HepG2 (cell line): ENCODE results near the gene TFEB. TPM values are rescaled to one million over a fixed set of nuclear protein-coding genes. Genes with fewer than 3 reads are reported as not detected.

Experiments used
- AFF4 ChIP-seq: sonication (generic); formaldehyde crosslinking; IDR thresholded peaks from 2 replicates; pipeline ENCODE4 v1.4.0; 2020; ENCODE audit warnings: missing genetic modification reagents
- AKAP8 ChIP-seq: sonication (generic); formaldehyde crosslinking; IDR thresholded peaks from 2 replicates; pipeline ENCODE4 v1.5.1; 2020; ENCODE audit warnings: mild to moderate bottlenecking, missing genetic modification reagents
- ARID2 ChIP-seq: sonication (generic); formaldehyde crosslinking; IDR thresholded peaks from 2 replicates; pipeline ENCODE4 v1.8.1; 2022; ENCODE audit warnings: mild to moderate bottlenecking, missing genetic modification reagents, borderline replicate concordance
- CC2D1A ChIP-seq: sonication (generic); formaldehyde crosslinking; IDR thresholded peaks from 2 replicates; pipeline ENCODE4 v1.8.1; 2023; ENCODE audit warnings: mild to moderate bottlenecking, missing genetic modification reagents
- CREM ChIP-seq, 2 experiments: sonication (generic) in 1 of 2; formaldehyde crosslinking in 1 of 2; IDR thresholded peaks; 2 replicates each; pipeline versions ENCODE4 v1.4.0 to v1.6.1; 2016 to 2020; ENCODE audit warnings: antibody characterized with exemption in 1 of 2, mild to moderate bottlenecking in 1 of 2, missing genetic modification reagents in 1 of 2
- EHMT2 ChIP-seq: fragments of 200-600 bp; sonication (generic); IDR thresholded peaks from 2 replicates; pipeline ENCODE4 v1.7.0; 2017; ENCODE audit warnings: antibody characterized with exemption, low read depth, low read length, borderline replicate concordance
- HMGA1 ChIP-seq: sonication (generic); formaldehyde crosslinking; conservative IDR thresholded peaks from 2 replicates; pipeline ENCODE4 v1.4.0; 2020; ENCODE audit warnings: missing genetic modification reagents
- MLLT10 ChIP-seq: sonication (generic); formaldehyde crosslinking; IDR thresholded peaks from 2 replicates; pipeline ENCODE4 v1.4.0; 2020; ENCODE audit warnings: missing genetic modification reagents
- NRL ChIP-seq: sonication (generic); formaldehyde crosslinking; IDR thresholded peaks from 2 replicates; pipeline ENCODE4 v1.5.0; 2020; ENCODE audit warnings: missing genetic modification reagents, mild to moderate bottlenecking, moderate library complexity, borderline replicate concordance
- RFX3 ChIP-seq: IDR thresholded peaks from 2 replicates; pipeline ENCODE4 v1.6.1; 2016; ENCODE audit warnings: missing biosample characterization, missing genetic modification reagents
- SALL1 ChIP-seq: sonication (generic); formaldehyde crosslinking; IDR thresholded peaks from 2 replicates; pipeline ENCODE4 v1.8.0; 2022; ENCODE audit warnings: mild to moderate bottlenecking, missing genetic modification reagents
- SRSF9 ChIP-seq: fragments of 200-400 bp; formaldehyde crosslinking; IDR thresholded peaks from 2 replicates; pipeline ENCODE4 v1.6.1; 2018; ENCODE audit warnings: borderline replicate concordance, mild to moderate bottlenecking, low read depth, low read length; ENCODE audit not compliant: insufficient read depth, poor library complexity, severe bottlenecking
- TRIM24 ChIP-seq: sonication (generic); formaldehyde crosslinking; IDR thresholded peaks from 2 replicates; pipeline ENCODE4 v1.8.0; 2022; ENCODE audit warnings: mild to moderate bottlenecking, missing genetic modification reagents
- TSC22D2 ChIP-seq: sonication (generic); formaldehyde crosslinking; IDR thresholded peaks from 2 replicates; pipeline ENCODE4 v1.5.1; 2020; ENCODE audit warnings: missing genetic modification reagents, mild to moderate bottlenecking, borderline replicate concordance
- ZFP37 ChIP-seq: sonication (generic); formaldehyde crosslinking; IDR thresholded peaks from 2 replicates; pipeline ENCODE4 v1.4.0; 2020; ENCODE audit warnings: missing genetic modification reagents, borderline replicate concordance
- ZKSCAN8 ChIP-seq: IDR thresholded peaks from 2 replicates; pipeline ENCODE4 v1.6.1; 2016; ENCODE audit warnings: borderline replicate concordance, missing genetic modification reagents, missing compliant biosample characterization
- ZNF367 ChIP-seq: sonication (generic); formaldehyde crosslinking; IDR thresholded peaks from 2 replicates; pipeline ENCODE4 v1.4.0; 2020; ENCODE audit warnings: missing genetic modification reagents, borderline replicate concordance
- ZNF780A ChIP-seq: sonication (generic); formaldehyde crosslinking; IDR thresholded peaks from 2 replicates; pipeline ENCODE4 v1.8.0; 2022; ENCODE audit warnings: mild to moderate bottlenecking, missing genetic modification reagents, moderate library complexity
- polyA plus RNA-seq, 8 experiments: library from polyadenylated mRNA; depleted of rRNA in 3 of 8; stranded (reverse) in 7 of 8; unstranded in 1 of 8; fragments of >200 nt; fragmentation: Illumina TruSeq in 4 of 8; extraction: Trizol in 4 of 8; gene quantifications; 2 replicates each; pipeline versions ENCODE4 v1.2.1 to v1.2.3, GENCODE V29; 2011 to 2016; ENCODE audit warnings: low read depth in 4 of 8, missing spikeins in 1 of 8, mixed read lengths in 1 of 8; ENCODE audit not compliant: insufficient read depth in 1 of 8
- total RNA-seq, 5 experiments: library from RNA; depleted of rRNA; stranded (reverse); fragments of >200 nt; fragmentation: Illumina TruSeq; extraction: Trizol; gene quantifications; 2 replicates each; pipeline ENCODE4 v1.2.3, GENCODE V29; 2016; ENCODE audit warnings: low read depth in 1 of 5
- TF ChIP-seq, protein P1 (sequence below): sonication (generic); formaldehyde crosslinking; IDR thresholded peaks from 2 replicates; pipeline ENCODE4 v1.5.0; 2020; ENCODE audit warnings: mild to moderate bottlenecking, missing genetic modification reagents
- TF ChIP-seq, protein P2 (sequence below): sonication (generic); formaldehyde crosslinking; conservative IDR thresholded peaks from 2 replicates; pipeline ENCODE4 v1.5.0; 2020; ENCODE audit warnings: missing genetic modification reagents

TFEB gene
- total and polyA plus RNA-seq, 2 of the 13 experiments (the other 11 are each of a cell fraction or from before 2014, with no cell fraction given), result 13.3 to 18.7 TPM

- peak; percentile 82 for TF ChIP-seq AFF4
- no peak for TF ChIP-seq RFX3 (CRISPR knock-in tag)
- TF ChIP-seq CC2D1A (CRISPR knock-in tag), result peak; percentile 84; the same call in 1 of the 2 replicates
- TF ChIP-seq ZNF367, result no peak
- peak; percentile 53; the same call in 1 of the 2 replicates for TF ChIP-seq TRIM24 (CRISPR knock-in tag)
- TF ChIP-seq, protein P1, sequence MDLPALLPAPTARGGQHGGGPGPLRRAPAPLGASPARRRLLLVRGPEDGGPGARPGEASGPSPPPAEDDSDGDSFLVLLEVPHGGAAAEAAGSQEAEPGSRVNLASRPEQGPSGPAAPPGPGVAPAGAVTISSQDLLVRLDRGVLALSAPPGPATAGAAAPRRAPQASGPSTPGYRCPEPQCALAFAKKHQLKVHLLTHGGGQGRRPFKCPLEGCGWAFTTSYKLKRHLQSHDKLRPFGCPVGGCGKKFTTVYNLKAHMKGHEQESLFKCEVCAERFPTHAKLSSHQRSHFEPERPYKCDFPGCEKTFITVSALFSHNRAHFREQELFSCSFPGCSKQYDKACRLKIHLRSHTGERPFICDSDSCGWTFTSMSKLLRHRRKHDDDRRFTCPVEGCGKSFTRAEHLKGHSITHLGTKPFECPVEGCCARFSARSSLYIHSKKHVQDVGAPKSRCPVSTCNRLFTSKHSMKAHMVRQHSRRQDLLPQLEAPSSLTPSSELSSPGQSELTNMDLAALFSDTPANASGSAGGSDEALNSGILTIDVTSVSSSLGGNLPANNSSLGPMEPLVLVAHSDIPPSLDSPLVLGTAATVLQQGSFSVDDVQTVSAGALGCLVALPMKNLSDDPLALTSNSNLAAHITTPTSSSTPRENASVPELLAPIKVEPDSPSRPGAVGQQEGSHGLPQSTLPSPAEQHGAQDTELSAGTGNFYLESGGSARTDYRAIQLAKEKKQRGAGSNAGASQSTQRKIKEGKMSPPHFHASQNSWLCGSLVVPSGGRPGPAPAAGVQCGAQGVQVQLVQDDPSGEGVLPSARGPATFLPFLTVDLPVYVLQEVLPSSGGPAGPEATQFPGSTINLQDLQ (CRISPR knock-in tag), result peak; percentile 67; the same call in 1 of the 2 replicates
- peak; percentile 77; the same call in 1 of the 2 replicates for TF ChIP-seq ARID2 (CRISPR knock-in tag)
- TF ChIP-seq, protein P2, sequence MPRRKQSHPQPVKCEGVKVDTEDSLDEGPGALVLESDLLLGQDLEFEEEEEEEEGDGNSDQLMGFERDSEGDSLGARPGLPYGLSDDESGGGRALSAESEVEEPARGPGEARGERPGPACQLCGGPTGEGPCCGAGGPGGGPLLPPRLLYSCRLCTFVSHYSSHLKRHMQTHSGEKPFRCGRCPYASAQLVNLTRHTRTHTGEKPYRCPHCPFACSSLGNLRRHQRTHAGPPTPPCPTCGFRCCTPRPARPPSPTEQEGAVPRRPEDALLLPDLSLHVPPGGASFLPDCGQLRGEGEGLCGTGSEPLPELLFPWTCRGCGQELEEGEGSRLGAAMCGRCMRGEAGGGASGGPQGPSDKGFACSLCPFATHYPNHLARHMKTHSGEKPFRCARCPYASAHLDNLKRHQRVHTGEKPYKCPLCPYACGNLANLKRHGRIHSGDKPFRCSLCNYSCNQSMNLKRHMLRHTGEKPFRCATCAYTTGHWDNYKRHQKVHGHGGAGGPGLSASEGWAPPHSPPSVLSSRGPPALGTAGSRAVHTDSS, result no peak
- no peak for TF ChIP-seq HMGA1
- no peak for TF ChIP-seq SRSF9
- TF ChIP-seq ZNF780A (CRISPR knock-in tag), result peak; percentile 82
- no peak for TF ChIP-seq AKAP8
- TF ChIP-seq TSC22D2 (CRISPR knock-in tag), result no peak
- TF ChIP-seq EHMT2, result peak; percentile 69; the same call in 1 of the 2 replicates
- TF ChIP-seq SALL1 (CRISPR knock-in tag), result peak; percentile 67
- TF ChIP-seq NRL (CRISPR knock-in tag), result 0 out of 2 replicates have a peak, but pooled peaks have one; percentile 74
- no peak for TF ChIP-seq MLLT10 (CRISPR knock-in tag)
- TF ChIP-seq ZFP37 (CRISPR knock-in tag), result no peak
- TF ChIP-seq CREM (IDR thresholded peaks at IDR 0.05), result peak; percentile 92
- no peak for TF ChIP-seq CREM (CRISPR knock-in tag; IDR thresholded peaks at IDR 0.05)
- TF ChIP-seq ZKSCAN8 (CRISPR knock-in tag), result no peak; the same call in 1 of the 2 replicates
These were observed 12.1 kb upstream of the TFEB start, which contains the start of gene PGC (continued) for GRCh38 chr6:41747256-41748101.
